Uterine smooth muscle cell (primary cell): Measurements from ENCODE around the gene GUCY1A2. TPM values are rescaled to one million over a fixed set of nuclear protein-coding genes. Genes with fewer than 3 reads are reported as not detected.

Experiments
- total RNA-seq: library from RNA; depleted of rRNA; stranded (reverse); fragments of >200 nt; gene quantifications from 2 replicates; pipeline ENCODE4 v1.2.3, GENCODE V29; 2014

GUCY1A2 gene
- 0.66 and 1.7 TPM in 2 replicates for total RNA-seq

GRCh38 chr11:107018219-107018901, at the start of gene GUCY1A2:
GUCY1A2 (minus strand) TSS chr11:107018476; CDS start chr11:107018055, 421 bp downstream.

